MM.1S (cell line): ENCODE data around the gene PANK2.
"Not testable (repeated sequence)": the region's sequence is repeated elsewhere in the genome, so short reads cannot be mapped to it uniquely, and the experiment has no call there.

Experiments used
- DNase-seq: peaks from one replicate; pipeline ENCODE4 v3.0.0-alpha.2; 2015
- H2AFZ ChIP-seq: fragments of 300-600 bp; sonication (generic); 2 replicates; pipeline ENCODE4 v1.6.0; 2016; ENCODE audit warnings: antibody characterized with exemption, low read length
- H3F3A ChIP-seq: fragments of 300-600 bp; sonication (generic); 2 replicates; pipeline ENCODE4 v1.6.1; 2016; ENCODE audit warnings: mild to moderate bottlenecking, antibody characterized with exemption, low read length, moderate library complexity, mixed read lengths; ENCODE audit not compliant: insufficient read depth
- H3K27ac ChIP-seq: fragments of 300-600 bp; sonication (generic); 2 replicates; pipeline ENCODE4 v1.5.1; 2016; ENCODE audit warnings: mild to moderate bottlenecking, low read length
- H3K27me3 ChIP-seq: fragments of 300-600 bp; sonication (generic); replicated peaks from 2 replicates; pipeline ENCODE4 v1.6.0; 2016; ENCODE audit warnings: low read length; ENCODE audit not compliant: insufficient read depth
- H3K36me3 ChIP-seq: fragments of 300-600 bp; sonication (generic); replicated peaks from 2 replicates; pipeline ENCODE4 v1.6.1; 2016; ENCODE audit warnings: mild to moderate bottlenecking, low read length, mixed read lengths; ENCODE audit not compliant: insufficient read depth
- H3K4me1 ChIP-seq: fragments of 300-600 bp; sonication (generic); 2 replicates; pipeline ENCODE4 v1.6.1; 2016; ENCODE audit warnings: low read length, mixed read lengths
- H3K4me2 ChIP-seq: fragments of 300-600 bp; sonication (generic); 2 replicates; pipeline ENCODE4 v1.6.0; 2016; ENCODE audit warnings: low read depth, low read length
- H3K4me3 ChIP-seq: fragments of 300-600 bp; sonication (generic); 2 replicates; pipeline ENCODE4 v1.5.1; 2016; ENCODE audit warnings: low read length, mixed read lengths
- H3K79me2 ChIP-seq: fragments of 300-600 bp; sonication (generic); 2 replicates; pipeline ENCODE4 v1.6.1; 2016; ENCODE audit warnings: mixed run types, low read length, mixed read lengths
- H3K9ac ChIP-seq: fragments of 300-600 bp; sonication (generic); 2 replicates; pipeline ENCODE4 v1.6.1; 2016; ENCODE audit warnings: low read length, mixed read lengths
- H3K9me2 ChIP-seq: fragments of 300-600 bp; sonication (generic); replicated peaks from 2 replicates; pipeline ENCODE4 v1.6.1; 2016; ENCODE audit warnings: mild to moderate bottlenecking, low read length, mixed read lengths; ENCODE audit not compliant: insufficient read depth
- H3K9me3 ChIP-seq: fragments of 300-600 bp; sonication (generic); replicated peaks from 2 replicates; pipeline ENCODE4 v1.6.1; 2016; ENCODE audit warnings: mild to moderate bottlenecking, low read length, mixed read lengths; ENCODE audit not compliant: insufficient read depth
- H4K20me1 ChIP-seq: fragments of 300-600 bp; sonication (generic); 2 replicates; pipeline ENCODE4 v1.6.1; 2016; ENCODE audit warnings: mild to moderate bottlenecking, low read length, moderate library complexity, mixed read lengths; ENCODE audit not compliant: insufficient read depth
- CTCF ChIP-seq: fragments of 300-600 bp; sonication (generic); IDR thresholded peaks from 2 replicates; pipeline ENCODE4 v1.5.1; 2016; ENCODE audit warnings: antibody characterized with exemption, low read length, mixed read lengths
- EZH2 ChIP-seq: fragments of 300-600 bp; sonication (generic); optimal IDR thresholded peaks from 2 replicates; pipeline ENCODE3; 2017; ENCODE audit warnings: low read depth, mild to moderate bottlenecking, antibody characterized with exemption, low read length, mixed read lengths
- EZH2phosphoT487 ChIP-seq: fragments of 300-600 bp; sonication (generic); IDR thresholded peaks from 2 replicates; pipeline ENCODE4 v1.6.1; 2018; ENCODE audit warnings: antibody characterized with exemption, low read length

Gene PANK2

GRCh38 chr20:3876000-3876399 is 13.2 kb upstream of the PANK2 start:
- Histone ChIP-seq H3K9me3 (no peaks in the 10 kb centered on the region), H4K20me1 (no peaks in the 10 kb centered on the region), H3K4me2 (no peak overlapping the region), H3K79me2 (no peaks in the 10 kb centered on the region), H3K4me1 (no peaks in the 10 kb centered on the region), H3K9ac (no peak overlapping the region), H3K27me3 (no peaks in the 10 kb centered on the region), H3K9me2 (no peaks in the 10 kb centered on the region), H2AFZ (no peak overlapping the region), H3K4me3 (no peak overlapping the region), H3F3A (no peaks in the 10 kb centered on the region), H3K27ac (no peak overlapping the region), H3K36me3 (no peaks in the 10 kb centered on the region)
- DNase-seq = no peak
- no peak for TF ChIP-seq EZH2phosphoT487
- no peak for TF ChIP-seq CTCF
- TF ChIP-seq EZH2 = no peak

- no peaks in the 10 kb centered on the region for H3K27me3 ChIP-seq
- H2AFZ ChIP-seq = no peak overlapping the region
- no peak overlapping the region for H3K9ac ChIP-seq
- H3K9me2 ChIP-seq = no peaks in the 10 kb centered on the region
- no peak for TF ChIP-seq EZH2
- no peak for TF ChIP-seq EZH2phosphoT487
- no peak for TF ChIP-seq CTCF
- H3K4me3 ChIP-seq = no peak overlapping the region
- no peak overlapping the region for H3K27ac ChIP-seq
- DNase-seq = no peak
- H3F3A ChIP-seq = no peaks in the 10 kb centered on the region
- no peaks in the 10 kb centered on the region for H3K36me3 ChIP-seq
- no peaks in the 10 kb centered on the region for H3K4me1 ChIP-seq
- H3K79me2 ChIP-seq = no peaks in the 10 kb centered on the region
- H3K9me3 ChIP-seq = no peaks in the 10 kb centered on the region
- no peak overlapping the region for H3K4me2 ChIP-seq
- H4K20me1 ChIP-seq = no peaks in the 10 kb centered on the region
These were observed 12.5 kb upstream of the PANK2 start for GRCh38 chr20:3876676-3877075.

GRCh38 chr20:3878921-3879274 is 10.3 kb upstream of the PANK2 start:
- not testable (repeated sequence) for H3F3A ChIP-seq, H4K20me1 ChIP-seq, H3K36me3 ChIP-seq, H3K27me3 ChIP-seq, H3K9ac ChIP-seq, H3K4me3 ChIP-seq, H2AFZ ChIP-seq, H3K79me2 ChIP-seq, H3K27ac ChIP-seq, DNase-seq, H3K9me2 ChIP-seq, H3K4me2 ChIP-seq, H3K9me3 ChIP-seq, H3K4me1 ChIP-seq

GRCh38 chr20:3885715-3886114 is 3.5 kb upstream of the PANK2 start:
- H3K9me3 ChIP-seq = no peaks in the 10 kb centered on the region
- H4K20me1 ChIP-seq = peaks cover 4% of the 10 kb centered on the region
- H3K27ac ChIP-seq = no peak overlapping the region
- no peak overlapping the region for H2AFZ ChIP-seq
- no peaks in the 10 kb centered on the region for H3K27me3 ChIP-seq
- no peak for DNase-seq
- no peak overlapping the region for H3K4me2 ChIP-seq
- H3K9ac ChIP-seq = no peak overlapping the region
- TF ChIP-seq EZH2 (no peak), EZH2phosphoT487 (no peak), CTCF (no peak)
- H3K79me2 ChIP-seq = peaks cover 37% of the 10 kb centered on the region
- 0 out of 2 replicates have a peak, but pooled peaks cover 6% of the 10 kb centered on the region for H3K4me1 ChIP-seq
- no peaks in the 10 kb centered on the region for H3K9me2 ChIP-seq
- no peaks in the 10 kb centered on the region for H3K36me3 ChIP-seq
- no peak overlapping the region for H3K4me3 ChIP-seq
- H3F3A ChIP-seq = peaks cover 2% of the 10 kb centered on the region; the same call in 1 of the 2 replicates
